Measurements from ENCODE around the gene MAOB. TPM values are rescaled to one million over a fixed set of nuclear protein-coding genes. Genes with fewer than 3 reads are reported as not detected.

Gene MAOB
- total RNA-seq, 2 donors from 2014 or later, result 5.7 to 22.4 TPM

DNA sequence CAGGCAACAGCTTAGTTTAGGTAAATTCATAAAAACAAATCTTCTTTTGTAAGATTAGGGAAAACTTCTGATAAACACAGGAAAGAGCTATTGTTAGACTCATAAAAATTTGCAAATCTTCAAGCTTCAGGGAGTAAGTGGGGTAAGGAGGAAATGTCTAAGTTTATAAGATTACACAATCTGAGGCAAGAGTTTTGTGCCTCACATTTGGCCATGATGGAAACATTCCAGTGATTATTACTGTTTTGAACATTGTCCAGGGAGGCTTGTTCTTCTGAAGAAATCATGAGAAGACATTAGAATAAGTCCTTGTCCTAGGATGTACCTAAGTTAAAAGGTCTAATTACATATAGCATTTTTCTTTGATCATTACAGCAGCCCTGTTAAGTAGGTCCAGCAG is 72.8 kb downstream of the MAOB start:
- TF ChIP-seq, protein P1, sequence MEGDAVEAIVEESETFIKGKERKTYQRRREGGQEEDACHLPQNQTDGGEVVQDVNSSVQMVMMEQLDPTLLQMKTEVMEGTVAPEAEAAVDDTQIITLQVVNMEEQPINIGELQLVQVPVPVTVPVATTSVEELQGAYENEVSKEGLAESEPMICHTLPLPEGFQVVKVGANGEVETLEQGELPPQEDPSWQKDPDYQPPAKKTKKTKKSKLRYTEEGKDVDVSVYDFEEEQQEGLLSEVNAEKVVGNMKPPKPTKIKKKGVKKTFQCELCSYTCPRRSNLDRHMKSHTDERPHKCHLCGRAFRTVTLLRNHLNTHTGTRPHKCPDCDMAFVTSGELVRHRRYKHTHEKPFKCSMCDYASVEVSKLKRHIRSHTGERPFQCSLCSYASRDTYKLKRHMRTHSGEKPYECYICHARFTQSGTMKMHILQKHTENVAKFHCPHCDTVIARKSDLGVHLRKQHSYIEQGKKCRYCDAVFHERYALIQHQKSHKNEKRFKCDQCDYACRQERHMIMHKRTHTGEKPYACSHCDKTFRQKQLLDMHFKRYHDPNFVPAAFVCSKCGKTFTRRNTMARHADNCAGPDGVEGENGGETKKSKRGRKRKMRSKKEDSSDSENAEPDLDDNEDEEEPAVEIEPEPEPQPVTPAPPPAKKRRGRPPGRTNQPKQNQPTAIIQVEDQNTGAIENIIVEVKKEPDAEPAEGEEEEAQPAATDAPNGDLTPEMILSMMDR (IDR thresholded peaks at IDR 0.05), result no peak
- TF ChIP-seq POLR2A (IDR thresholded peaks at IDR 0.05), result no peak
- intact Hi-C loops (cut with DNase I), result no loop called here

DNA sequence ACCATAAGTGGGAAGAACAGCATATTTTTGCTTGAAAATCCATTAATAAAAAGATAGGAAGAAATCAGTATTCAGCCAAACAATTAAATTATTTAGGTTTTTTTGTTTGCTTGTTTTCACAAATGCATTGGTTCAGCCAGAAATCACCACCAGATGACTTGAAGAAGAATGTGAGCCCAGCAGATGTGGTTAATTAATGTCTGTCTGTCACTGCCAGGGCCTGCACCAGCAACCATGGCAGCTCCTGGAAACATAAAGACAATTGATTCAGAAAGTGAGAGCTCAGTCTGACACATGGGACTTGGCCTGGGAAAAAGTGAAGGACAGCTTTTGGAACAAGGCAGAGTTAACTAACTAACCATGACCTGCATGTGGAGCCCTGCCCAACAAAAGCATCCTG is 74.0 kb downstream of the MAOB start:
- TF ChIP-seq, protein P1 (IDR thresholded peaks at IDR 0.05), result no peak
- no peak for TF ChIP-seq POLR2A (IDR thresholded peaks at IDR 0.05)
- ATAC-seq (no peak), DNase-seq (no peak)
- Histone ChIP-seq H3K27ac (no peak overlapping the region), H3K4me3 (no peak overlapping the region), H3K4me1 (no peaks in the 10 kb centered on the region), H3K36me3 (replicated peaks in 1 of 2; ENCODE audit: insufficient read depth in 1 of 2, low read depth in 2 of 2) (no peaks in the 10 kb centered on the region), H3K9me3 (no peaks in the 10 kb centered on the region), H3K27me3 (no peaks in the 10 kb centered on the region)
- intact Hi-C loops (cut with DNase I), result no loop called here

More for the DNA sequence above, 72.8 kb downstream of the MAOB start:
- Histone ChIP-seq H3K36me3 (replicated peaks in 1 of 2; ENCODE audit: insufficient read depth in 1 of 2, low read depth in 2 of 2) (no peaks in the 10 kb centered on the region), H3K9me3 (no peaks in the 10 kb centered on the region), H3K4me3 (no peak overlapping the region), H3K4me1 (no peaks in the 10 kb centered on the region), H3K27me3 (no peaks in the 10 kb centered on the region), H3K27ac (no peak overlapping the region)
- DNase-seq (no peak), ATAC-seq (no peak)

DNA sequence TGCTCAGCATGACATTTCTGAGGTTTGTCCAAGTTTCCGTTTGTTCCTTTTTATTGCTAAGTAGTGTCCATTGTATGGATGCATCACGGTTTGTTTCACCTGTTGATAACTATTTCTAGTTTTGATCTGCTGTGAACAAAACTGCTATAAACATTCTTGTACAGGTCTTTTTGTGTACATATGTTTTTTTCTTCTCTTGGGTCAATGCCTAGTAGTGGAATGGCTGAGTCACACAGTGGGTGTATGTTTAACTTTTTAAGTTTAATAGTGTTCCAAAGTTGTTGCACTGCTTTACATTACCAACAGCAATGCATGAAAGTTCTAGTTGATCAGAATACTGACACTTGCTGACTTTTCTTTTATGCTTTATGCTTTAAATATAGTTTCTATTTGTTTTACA is 76.7 kb downstream of the MAOB start:
- intact Hi-C loops (cut with DNase I), result no loop called here
- no peak overlapping the region for H3K27ac ChIP-seq
- H3K4me3 ChIP-seq, result no peak overlapping the region
- no peaks in the 10 kb centered on the region for H3K9me3 ChIP-seq
- H3K4me1 ChIP-seq, result no peaks in the 10 kb centered on the region
- no peaks in the 10 kb centered on the region for H3K36me3 ChIP-seq (replicated peaks in 1 of 2; ENCODE audit: insufficient read depth in 1 of 2, low read depth in 2 of 2)
- no peaks in the 10 kb centered on the region for H3K27me3 ChIP-seq
- no peak for DNase-seq
- TF ChIP-seq, protein P1 (IDR thresholded peaks at IDR 0.05), result no peak
- TF ChIP-seq POLR2A (IDR thresholded peaks at IDR 0.05), result no peak
- ATAC-seq, result no peak
- 40 to 43% methylated on average over 2 of the region's 2 CpGs for WGBS, 2 donors

DNA sequence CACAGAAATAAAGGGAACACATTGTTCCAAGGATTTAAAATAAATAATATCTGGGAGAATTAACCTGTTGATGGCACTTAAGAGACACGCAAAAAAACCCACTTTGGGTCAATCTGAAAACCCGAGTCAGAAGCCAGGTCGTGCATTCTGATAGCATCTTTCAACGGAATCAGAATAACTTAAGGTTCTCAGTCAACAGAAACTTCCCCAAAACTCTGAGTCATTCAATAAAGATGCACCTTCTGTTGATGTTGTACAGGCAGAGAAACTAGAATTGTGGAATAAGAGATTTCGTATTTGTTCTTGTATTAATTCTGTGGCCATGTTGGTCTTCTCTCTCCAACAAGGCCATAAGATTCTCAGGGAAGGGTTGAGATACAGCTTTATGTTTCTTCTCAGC is 78.2 kb downstream of the MAOB start:
- ATAC-seq, result no peak
- Histone ChIP-seq H3K27ac (no peak overlapping the region), H3K4me3 (no peak overlapping the region), H3K9me3 (no peaks in the 10 kb centered on the region), H3K36me3 (replicated peaks in 1 of 2; ENCODE audit: insufficient read depth in 1 of 2, low read depth in 2 of 2) (no peaks in the 10 kb centered on the region), H3K4me1 (no peaks in the 10 kb centered on the region), H3K27me3 (no peaks in the 10 kb centered on the region)
- DNase-seq, result no peak
- intact Hi-C loops (cut with DNase I), result no loop called here
- WGBS, 2 donors, result 68 to 75% methylated on average over 5 of the region's 5 CpGs
- no peak for TF ChIP-seq POLR2A (IDR thresholded peaks at IDR 0.05)
- TF ChIP-seq, protein P1 (IDR thresholded peaks at IDR 0.05), result no peak

DNA sequence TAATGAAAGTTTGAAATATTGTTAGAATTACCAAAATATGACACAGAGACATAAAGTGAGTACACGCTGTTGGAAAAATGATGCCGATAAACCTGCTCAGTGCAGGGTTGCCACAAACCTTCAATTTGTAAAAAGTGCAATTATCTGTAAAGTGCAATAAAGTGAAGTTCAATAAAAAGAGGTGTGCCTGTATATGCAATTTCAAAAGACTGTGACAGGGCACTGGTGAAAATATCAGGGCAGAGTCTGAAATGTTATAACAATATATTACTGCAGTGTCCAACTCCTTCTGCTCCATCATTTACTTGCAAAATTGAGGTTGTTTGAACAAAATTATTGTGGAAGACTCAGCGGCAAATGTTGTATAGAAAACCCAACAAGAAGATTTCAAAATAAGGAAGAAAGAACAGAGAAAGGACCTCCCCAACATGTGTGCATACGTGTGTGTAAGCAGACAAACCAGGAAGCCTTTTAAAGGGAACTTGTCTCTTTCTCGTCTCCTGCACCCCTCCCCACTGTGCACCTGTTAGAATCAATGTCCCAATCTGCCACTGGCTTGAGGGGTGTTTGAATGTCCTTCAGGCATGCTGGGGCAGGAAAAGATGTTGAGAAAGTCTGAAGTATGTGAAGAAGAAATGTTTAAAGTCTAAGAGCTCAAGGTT is 96.2 kb downstream of the MAOB start:
- H3K36me3 ChIP-seq (replicated peaks in 1 of 2; ENCODE audit: insufficient read depth in 1 of 2, low read depth in 2 of 2), result no peaks in the 10 kb centered on the region
- intact Hi-C loops (cut with DNase I), result no loop called here
- 75 to 90% methylated on average over 5 of the region's 5 CpGs for WGBS, 2 donors
- no peak for DNase-seq
- H3K9me3 ChIP-seq, result no peaks in the 10 kb centered on the region
- H3K4me3 ChIP-seq, result no peak overlapping the region
- H3K27ac ChIP-seq, result no peak overlapping the region
- no peak for ATAC-seq
- TF ChIP-seq POLR2A (IDR thresholded peaks at IDR 0.05), result no peak
- TF ChIP-seq, protein P1 (IDR thresholded peaks at IDR 0.05), result no peak
- H3K4me1 ChIP-seq, result no peaks in the 10 kb centered on the region
- H3K27me3 ChIP-seq, result no peaks in the 10 kb centered on the region
